NCI-H748 treated with DMSO at 0.1 percent for 48 hours (cell line): ENCODE measurements around the gene KRT6C.
"Not testable (repeated sequence)": the region's sequence is repeated elsewhere in the genome, so short reads cannot be mapped to it uniquely, and the experiment has no call there.

Experiments
- DNase-seq: peaks from one replicate; lab custom pipeline; 2025; lab: John Stamatoyannopoulos, UW

The KRT6C gene

DNA sequence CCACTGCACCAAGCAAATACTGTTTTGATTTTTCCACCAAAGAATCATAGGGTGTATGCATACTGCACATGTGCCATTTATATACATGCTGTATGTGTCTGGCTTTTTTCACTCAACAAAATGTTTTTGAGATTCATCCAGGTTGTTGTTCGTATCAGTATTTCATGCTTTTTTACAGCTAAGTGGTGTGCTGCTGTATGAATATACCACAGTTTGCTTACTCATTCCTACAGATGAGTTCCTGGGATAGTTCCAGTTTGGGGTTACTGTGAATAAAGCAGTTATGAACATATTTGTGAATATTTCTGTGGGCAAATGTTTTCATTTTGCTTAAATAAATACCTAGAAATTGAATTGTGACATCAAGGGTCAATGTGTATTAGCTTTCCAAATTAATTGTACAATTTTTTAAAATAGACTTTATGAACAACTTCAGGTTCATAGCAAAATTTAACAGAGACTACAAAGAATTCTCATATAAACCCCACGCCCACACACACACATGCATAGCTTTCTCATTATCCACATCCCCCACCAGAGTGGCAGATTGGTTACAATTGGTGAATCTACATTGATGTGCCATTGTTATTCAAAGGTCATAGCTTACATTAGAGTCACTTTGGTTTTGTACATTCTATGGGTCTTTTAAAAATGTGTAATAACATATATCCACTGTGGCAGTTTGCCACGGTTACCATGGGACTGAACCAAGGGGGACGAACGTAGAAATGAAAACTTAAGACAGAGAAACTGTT is 26.4 kb upstream of the KRT6C start:
- DNase-seq = no peak

GRCh38 chr12:52498946-52499345 is 25.3 kb upstream of the KRT6C start:
- DNase-seq = no peak

GRCh38 chr12:52497975-52498374 is 24.4 kb upstream of the KRT6C start:
- no peak for DNase-seq

GRCh38 chr12:52496590-52497071 is 23.0 kb upstream of the KRT6C start:
- DNase-seq = no peak

GRCh38 chr12:52496054-52496453 is 22.4 kb upstream of the KRT6C start:
- peak; percentile 22 for DNase-seq

DNA sequence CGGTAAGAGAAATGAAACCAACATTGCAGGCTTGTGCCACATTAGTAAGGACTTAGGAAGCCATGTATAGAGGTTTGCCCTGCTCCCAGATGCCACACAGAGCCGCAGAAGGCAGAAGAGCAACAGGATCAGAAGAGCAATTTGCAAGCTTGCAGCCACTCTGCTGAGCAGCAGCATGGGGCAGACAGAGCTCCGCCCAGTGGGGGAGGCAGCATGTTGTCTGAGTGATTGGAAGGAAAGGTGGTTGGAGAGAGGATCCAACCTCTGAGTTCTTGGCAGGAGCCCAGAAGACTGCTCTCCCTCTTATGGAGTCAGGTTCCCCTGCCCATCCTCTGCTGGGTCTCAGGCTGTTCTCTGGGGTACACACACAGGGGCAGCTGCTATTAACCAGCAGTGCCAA is 21.8 kb upstream of the KRT6C start:
- peak; percentile 14 for DNase-seq

DNA sequence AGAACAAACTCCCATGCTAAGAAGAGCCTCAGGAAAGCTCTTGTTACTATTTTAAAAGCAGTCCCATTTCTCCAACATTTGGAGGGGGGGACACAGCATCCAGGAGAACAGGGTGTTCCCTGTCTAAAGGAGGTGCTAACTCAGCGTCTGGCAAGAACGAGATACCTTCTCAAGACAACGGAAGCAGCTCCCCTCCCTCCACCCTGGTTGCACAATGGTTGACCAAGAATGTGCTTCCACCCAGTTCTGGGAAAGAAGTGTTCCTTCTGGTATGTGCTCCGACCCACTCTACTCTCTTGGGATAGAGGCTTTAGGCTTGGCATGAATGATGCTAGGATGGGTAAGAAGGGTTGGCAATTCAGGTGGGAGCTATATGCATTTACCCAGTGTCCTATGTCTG is 20.9 kb upstream of the KRT6C start:
- DNase-seq = no peak

DNA sequence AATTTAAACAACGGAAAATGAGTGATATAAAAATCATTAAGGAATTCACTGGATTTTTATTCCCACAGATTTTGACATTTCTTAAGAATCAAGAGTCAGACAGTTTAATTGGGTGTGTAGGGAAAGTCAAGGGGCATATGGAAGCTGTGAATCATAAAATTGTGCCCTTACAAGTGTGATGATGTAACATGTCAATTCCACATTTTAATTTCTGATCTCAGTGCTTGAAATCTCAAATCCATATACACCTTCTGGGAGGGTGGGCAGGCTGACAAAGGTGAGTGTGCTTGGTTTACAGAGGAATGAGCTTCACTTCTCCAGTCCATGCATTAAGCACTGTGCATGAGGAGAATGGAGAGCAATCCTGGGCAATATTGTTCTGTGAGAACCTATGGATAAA is 20.5 kb upstream of the KRT6C start:
- no peak for DNase-seq

DNA sequence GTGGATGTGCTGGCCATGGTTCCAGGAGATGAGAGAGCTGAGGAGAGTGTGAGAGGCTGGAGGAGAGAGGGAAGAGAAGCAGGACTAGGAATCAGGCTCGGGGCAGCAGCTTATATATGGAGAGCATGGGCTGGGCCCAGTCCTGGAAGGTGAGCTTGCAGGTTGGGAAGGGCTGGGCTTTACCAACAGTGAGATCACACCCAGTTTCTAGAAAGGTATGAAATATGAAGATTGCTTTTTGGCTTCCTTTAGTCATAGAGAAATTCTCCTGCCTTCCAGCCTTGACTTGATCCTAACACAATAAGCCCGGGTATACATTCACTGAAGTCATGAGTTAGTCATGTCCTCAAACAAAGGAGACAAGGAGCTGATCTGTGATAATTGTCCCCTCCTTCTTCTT is 19.6 kb upstream of the KRT6C start, which contains the start of gene KRT6A:
Gene KRT6A (minus strand): TSS at position 86 of the 400 bp plus-strand sequence. CDS start 69 bp downstream, at position 17.
- no peak for DNase-seq

DNA sequence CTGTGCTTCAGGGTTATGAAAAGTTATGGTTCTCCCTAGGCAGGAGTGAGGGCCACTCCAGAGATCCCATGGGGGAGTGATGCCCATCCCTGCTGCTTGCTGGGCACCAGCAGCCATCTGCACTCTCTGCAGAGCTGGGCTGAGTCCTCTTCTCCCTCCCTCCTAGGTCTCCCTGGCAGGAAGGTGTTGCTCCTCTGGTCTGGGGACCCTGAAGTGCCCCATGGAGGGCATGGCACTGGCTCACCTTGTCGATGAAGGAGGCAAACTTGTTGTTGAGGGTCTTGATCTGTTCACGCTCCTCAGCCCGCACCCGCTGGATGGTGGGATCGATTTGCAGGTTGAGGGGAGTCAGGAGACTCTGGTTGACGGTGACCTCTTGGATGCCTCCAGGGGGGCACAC is 18.8 kb upstream of the KRT6C start:
- DNase-seq = not testable (repeated sequence)

- not testable (repeated sequence) for DNase-seq
These were observed 17.9 kb upstream of the KRT6C start for GRCh38 chr12:52491495-52491894.

DNA sequence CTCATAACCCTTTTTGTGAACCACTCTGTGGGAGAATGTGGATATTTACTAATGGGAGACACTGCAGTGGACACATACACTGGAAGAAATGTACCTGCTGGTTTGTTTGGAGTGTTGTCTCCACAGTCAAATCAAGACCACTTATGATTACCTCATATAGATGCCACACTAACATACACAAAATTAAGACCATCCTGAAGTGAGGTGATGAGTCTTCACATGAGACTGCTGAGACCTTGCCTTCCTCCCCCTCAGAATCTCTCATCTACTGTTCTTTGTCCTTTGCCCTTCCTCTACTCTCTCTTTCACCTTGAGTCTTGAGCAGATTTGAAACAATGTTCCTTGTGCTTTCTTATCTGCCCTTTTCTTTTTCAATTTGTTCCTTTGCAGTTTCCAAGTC is 15.1 kb upstream of the KRT6C start:
- no peak for DNase-seq

- not testable (repeated sequence) for DNase-seq
These were observed 14.3 kb upstream of the KRT6C start for GRCh38 chr12:52487744-52488443.

DNA sequence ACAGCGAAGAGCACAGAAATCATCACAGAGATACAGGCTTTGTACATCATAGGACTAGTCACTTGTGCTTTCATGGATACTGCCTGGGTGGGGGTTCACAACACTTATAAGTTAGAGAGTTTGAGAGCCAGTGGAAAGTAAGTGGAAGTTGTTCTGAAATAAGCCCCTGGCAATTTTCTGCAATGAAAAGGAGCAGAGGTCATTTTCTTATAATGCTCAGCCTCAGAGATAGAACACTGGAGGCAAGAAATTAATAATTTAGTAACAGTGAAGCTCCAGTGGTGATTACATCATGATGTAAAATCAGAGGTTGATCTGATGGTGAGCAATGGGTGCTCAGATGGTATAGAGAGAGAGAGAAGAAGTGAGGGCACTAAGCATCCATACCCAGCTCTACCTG is 13.6 kb upstream of the KRT6C start:
- DNase-seq = no peak

- no peak for DNase-seq
These were observed 12.8 kb upstream of the KRT6C start for GRCh38 chr12:52486166-52487105.

- no peak for DNase-seq
These were observed 6.5 kb upstream of the KRT6C start for GRCh38 chr12:52480073-52480472.

- no peak for DNase-seq
These were observed 4.0 kb upstream of the KRT6C start for GRCh38 chr12:52477651-52478050.

GRCh38 chr12:52474212-52474611 is 607 bp upstream of the KRT6C start:
- no peak for DNase-seq

DNA sequence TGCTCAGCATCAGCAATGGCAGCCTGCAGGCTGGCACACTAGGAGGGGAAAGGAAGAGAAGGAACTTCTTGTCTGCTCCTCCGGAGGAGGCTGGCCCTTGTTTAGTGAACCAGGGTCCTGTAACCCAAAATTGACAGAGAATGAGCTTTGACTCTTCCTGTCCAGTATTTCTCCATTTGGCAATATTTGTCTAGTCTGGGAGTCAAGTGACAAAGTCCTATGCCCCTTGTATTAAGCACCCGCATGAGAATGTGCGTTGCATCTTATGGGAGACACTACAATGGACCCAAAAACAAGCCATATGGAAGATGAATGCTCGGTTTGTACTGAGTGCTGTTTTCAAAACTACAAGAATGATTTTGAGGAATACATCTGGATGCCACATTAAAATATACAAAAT is 3.8 kb downstream of the KRT6C start:
- DNase-seq = no peak

GRCh38 chr12:52464897-52465296 is 8.7 kb downstream of the KRT6C start:
- DNase-seq = no peak

GRCh38 chr12:52461693-52462092 is 11.9 kb downstream of the KRT6C start:
- DNase-seq = no peak

GRCh38 chr12:52458861-52459260 is 14.7 kb downstream of the KRT6C start:
- no peak for DNase-seq
